Measurements from ENCODE around the gene EIF2A.

EIF2A gene

GRCh38 chr3:150631515-150632221 lies 85.1 kb downstream of the EIF2A start:
- in situ Hi-C loops (cut with MboI; ENCODE audit: low sequenced_read_pairs): no loop called here

GRCh38 chr3:150635076-150635475 lies 88.5 kb downstream of the EIF2A start:
- in situ Hi-C loops (cut with MboI; ENCODE audit: low sequenced_read_pairs): no loop called here

DNA sequence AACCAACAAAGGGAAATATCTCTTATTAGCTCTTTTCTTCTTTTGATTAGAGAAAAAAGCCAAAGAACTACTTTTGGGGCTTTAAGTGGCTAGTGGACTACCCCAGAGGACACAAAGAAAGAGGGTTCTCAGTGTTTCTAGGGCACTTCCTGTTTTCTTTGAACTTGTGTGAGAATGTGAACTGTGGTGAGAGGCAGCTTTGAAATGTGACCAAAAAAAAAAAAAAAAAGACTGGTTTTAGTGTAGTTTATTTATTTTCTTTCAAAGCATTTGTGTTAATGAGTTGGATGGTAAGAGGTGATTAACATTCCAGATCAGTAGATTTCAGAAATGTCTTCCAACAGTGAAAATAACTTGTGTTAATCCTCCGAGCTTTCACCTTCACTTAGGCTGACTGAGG lies 88.9 kb downstream of the EIF2A start:
- in situ Hi-C loops (cut with MboI; ENCODE audit: low sequenced_read_pairs): no loop called here
